ENCODE results near the gene LAT. TPM values are rescaled to one million over a fixed set of nuclear protein-coding genes. Genes with fewer than 3 reads are reported as not detected.
"Not testable (repeated sequence)": the region's sequence is repeated elsewhere in the genome, so short reads cannot be mapped to it uniquely, and the experiment has no call there.

Gene LAT
- total and polyA plus RNA-seq, 4 experiments from 2014 or later = 310 to 455 (median 346) TPM

DNA sequence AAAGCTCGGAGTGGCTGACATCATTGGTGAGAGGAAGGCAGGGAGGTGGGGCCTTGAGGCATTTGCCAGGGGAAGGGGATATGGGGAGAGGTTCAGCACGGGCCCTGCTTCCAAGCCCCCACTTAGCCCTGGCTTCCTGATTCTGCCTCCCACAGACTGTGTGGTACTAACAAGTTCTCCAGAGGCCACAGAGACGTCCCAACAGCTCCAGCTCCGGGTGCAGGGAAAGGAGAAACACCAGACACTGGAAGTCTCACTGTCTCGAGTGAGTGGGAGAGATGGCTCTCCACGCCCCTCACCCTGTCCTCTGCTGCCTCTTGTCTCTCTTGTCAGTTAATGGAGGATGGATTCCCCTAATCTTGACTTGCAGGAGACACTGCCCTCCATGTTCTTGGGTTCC lies 26.0 kb upstream of the LAT start:
- Mint-ChIP-seq H3K27me3 (no peaks in the 10 kb centered on the region), H3K27ac (peak overlapping the region in 1 of 7 donors; percentile 41), H3K9me3 (no peaks in the 10 kb centered on the region), H3K4me3 (no peak overlapping the region), H3K36me3 (peaks cover 28 to 69% of the 10 kb centered on the region in 2 donors), H3K4me1 (peaks cover 2 to 8% (median 5%) of the 10 kb centered on the region in 4 donors)
- POLR2A ChIA-PET (ENCODE audit: partially characterized antibody) = interaction anchor here (0.6 kb wide), 1 partner anchor 15 kb away, joined by 4 read pairs; no protein-coding TSS in a partner anchor
- peaks cover 76% of the 10 kb centered on the region for H3K36me3 ChIP-seq (ENCODE audit: insufficient read depth, low read length)
- intact Hi-C loops (cut with micrococcal nuclease) = no loop called here
- H3K27me3 ChIP-seq (ENCODE audit: insufficient read depth, low read length) = no peaks in the 10 kb centered on the region
- CTCF ChIA-PET (ENCODE audit: partially characterized antibody) = interaction anchor here (1.2 to 1.4 kb wide), 3 partner anchors 14 to 19 kb away, joined by 3 to 4 read pairs (median 3); no protein-coding TSS in a partner anchor
- no peak overlapping the region for H3K4me3 ChIP-seq (ENCODE audit: low read length in 2 of 2)
- H3K27ac ChIP-seq (ENCODE audit: low read depth, low read length) = no peak overlapping the region
- peaks cover 2% of the 10 kb centered on the region for H3K4me1 ChIP-seq (ENCODE audit: insufficient read depth, low read length)
- DNase-seq = no peak
- no peaks in the 10 kb centered on the region for H3K9me3 ChIP-seq (ENCODE audit: control insufficient read depth in 1 of 2, low read length in 2 of 2)

DNA sequence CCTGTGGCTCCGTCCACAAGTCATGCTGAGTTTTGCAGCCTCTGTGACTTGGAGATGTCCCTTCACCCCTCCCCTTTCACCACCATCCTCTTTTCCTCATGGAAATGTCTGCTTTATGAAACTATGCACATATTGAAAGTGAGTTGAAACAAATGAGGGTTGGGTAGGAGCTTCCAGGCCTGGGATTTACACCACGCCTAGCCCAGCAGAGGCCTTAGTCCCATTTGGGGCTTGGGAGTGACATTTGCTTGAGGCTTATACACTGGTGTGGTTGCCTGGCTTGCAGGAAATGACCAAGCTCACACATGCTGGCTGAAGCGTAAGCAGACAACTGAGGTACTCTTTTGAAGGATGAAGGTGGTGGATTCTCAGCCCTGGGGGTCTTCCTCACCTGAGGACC lies 20.8 kb upstream of the LAT start:
- no peak overlapping the region for H3K27ac ChIP-seq (ENCODE audit: low read depth, low read length)
- H3K27me3 ChIP-seq (ENCODE audit: insufficient read depth, low read length) = no peaks in the 10 kb centered on the region
- POLR2A ChIA-PET (ENCODE audit: partially characterized antibody) = no interaction called here
- DNase-seq = no peak
- Mint-ChIP-seq H3K27me3 (no peaks in the 10 kb centered on the region), H3K9me3 (no peaks in the 10 kb centered on the region), H3K4me1 (peaks cover 0 to 5% (median under 1%) of the 10 kb centered on the region in 4 donors), H3K36me3 (peaks cover 27 to 62% of the 10 kb centered on the region in 2 donors), H3K27ac (no peak overlapping the region), H3K4me3 (no peak overlapping the region)
- no peaks in the 10 kb centered on the region for H3K9me3 ChIP-seq (ENCODE audit: control insufficient read depth in 1 of 2, low read length in 2 of 2)
- CTCF ChIA-PET (ENCODE audit: partially characterized antibody) = interaction anchor here (1.0 to 1.2 kb wide), 2 partner anchors 10 to 14 kb away, joined by 4 to 5 read pairs; partner anchors contain the start of gene SPNS1
- H3K4me3 ChIP-seq (ENCODE audit: low read length in 2 of 2) = no peak overlapping the region
- intact Hi-C loops (cut with micrococcal nuclease) = no loop called here
- no peaks in the 10 kb centered on the region for H3K4me1 ChIP-seq (ENCODE audit: insufficient read depth, low read length)
- H3K36me3 ChIP-seq (ENCODE audit: insufficient read depth, low read length) = peaks cover 46% of the 10 kb centered on the region

DNA sequence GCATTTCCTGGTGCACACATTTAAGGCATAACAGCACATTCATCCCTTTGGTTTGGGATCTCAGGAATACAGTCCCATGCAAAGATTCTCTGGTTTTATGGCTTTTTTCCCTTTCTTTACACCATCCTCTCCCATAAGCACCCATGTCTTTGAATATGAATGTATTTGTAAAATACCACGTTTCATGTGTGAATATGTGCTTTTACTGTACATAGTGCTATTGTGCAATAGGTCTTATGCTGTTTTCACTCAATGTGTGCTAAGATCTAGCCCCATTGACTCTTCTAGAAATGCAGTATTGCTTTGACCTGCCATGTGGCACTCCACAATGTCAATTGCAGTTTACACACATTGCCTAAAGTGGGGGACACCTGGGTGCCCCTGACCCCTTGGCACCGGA lies 20.4 kb upstream of the LAT start:
- intact Hi-C loops (cut with micrococcal nuclease) = no loop called here
- H3K27ac ChIP-seq (ENCODE audit: low read depth, low read length) = no peak overlapping the region
- no peaks in the 10 kb centered on the region for H3K9me3 ChIP-seq (ENCODE audit: control insufficient read depth in 1 of 2, low read length in 2 of 2)
- no peaks in the 10 kb centered on the region for H3K4me1 ChIP-seq (ENCODE audit: insufficient read depth, low read length)
- Mint-ChIP-seq H3K27me3 (no peaks in the 10 kb centered on the region), H3K36me3 (peaks cover 24 to 58% of the 10 kb centered on the region in 2 donors), H3K4me3 (no peak overlapping the region), H3K9me3 (no peaks in the 10 kb centered on the region), H3K27ac (no peak overlapping the region), H3K4me1 (peaks cover 0 to 5% (median under 1%) of the 10 kb centered on the region in 4 donors)
- POLR2A ChIA-PET (ENCODE audit: partially characterized antibody) = no interaction called here
- H3K27me3 ChIP-seq (ENCODE audit: insufficient read depth, low read length) = no peaks in the 10 kb centered on the region
- H3K4me3 ChIP-seq (ENCODE audit: low read length in 2 of 2) = no peak overlapping the region
- DNase-seq = no peak
- CTCF ChIA-PET (ENCODE audit: partially characterized antibody) = interaction anchor here (1.2 kb wide), 1 partner anchor 13 kb away, joined by 5 read pairs; no protein-coding TSS in a partner anchor
- H3K36me3 ChIP-seq (ENCODE audit: insufficient read depth, low read length) = peaks cover 41% of the 10 kb centered on the region

DNA sequence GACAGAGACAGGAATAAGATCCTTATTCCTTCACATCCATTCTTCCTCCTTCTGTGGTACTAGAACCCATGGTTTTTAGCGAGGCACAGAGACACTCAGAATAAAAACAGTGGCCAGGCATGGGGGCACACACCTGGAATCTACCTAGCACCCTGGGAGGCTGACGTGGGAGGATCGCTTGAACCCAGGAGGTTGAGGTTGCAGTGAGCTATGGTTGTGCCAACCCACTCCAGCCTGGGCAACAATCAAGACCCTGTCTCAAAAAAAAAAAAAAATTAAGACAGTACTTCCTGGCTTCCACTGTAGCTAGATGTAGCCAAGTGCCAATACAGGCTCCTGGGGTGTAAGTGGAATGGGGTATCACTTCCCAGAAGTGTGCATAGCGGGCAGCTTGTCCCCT lies 17.7 kb upstream of the LAT start:
- H3K36me3 ChIP-seq (ENCODE audit: insufficient read depth, low read length) = peaks cover 30% of the 10 kb centered on the region
- POLR2A ChIA-PET (ENCODE audit: partially characterized antibody) = interaction anchor here (1.4 kb wide), 1 partner anchor 10 kb away, joined by 5 read pairs; no protein-coding TSS in a partner anchor
- H3K27me3 ChIP-seq (ENCODE audit: insufficient read depth, low read length) = no peaks in the 10 kb centered on the region
- Mint-ChIP-seq H3K27me3 (no peaks in the 10 kb centered on the region), H3K4me3 (no peak overlapping the region), H3K27ac (peak overlapping the region in 2 of 7 donors; percentile 42 to 61), H3K36me3 (peaks cover 13 to 38% of the 10 kb centered on the region in 2 donors), H3K4me1 (no peaks in the 10 kb centered on the region), H3K9me3 (no peaks in the 10 kb centered on the region)
- no peak overlapping the region for H3K4me3 ChIP-seq (ENCODE audit: low read length in 2 of 2)
- DNase-seq = no peak
- H3K9me3 ChIP-seq (ENCODE audit: control insufficient read depth in 1 of 2, low read length in 2 of 2) = no peaks in the 10 kb centered on the region
- intact Hi-C loops (cut with micrococcal nuclease) = no loop called here
- H3K4me1 ChIP-seq (ENCODE audit: insufficient read depth, low read length) = no peaks in the 10 kb centered on the region
- no peak overlapping the region for H3K27ac ChIP-seq (ENCODE audit: low read depth, low read length)
- CTCF ChIA-PET (ENCODE audit: partially characterized antibody) = interaction anchor here (1.1 to 4.2 kb wide), 2 partner anchors 11 to 93 kb away, joined by 5 to 29 read pairs; no protein-coding TSS in a partner anchor

DNA sequence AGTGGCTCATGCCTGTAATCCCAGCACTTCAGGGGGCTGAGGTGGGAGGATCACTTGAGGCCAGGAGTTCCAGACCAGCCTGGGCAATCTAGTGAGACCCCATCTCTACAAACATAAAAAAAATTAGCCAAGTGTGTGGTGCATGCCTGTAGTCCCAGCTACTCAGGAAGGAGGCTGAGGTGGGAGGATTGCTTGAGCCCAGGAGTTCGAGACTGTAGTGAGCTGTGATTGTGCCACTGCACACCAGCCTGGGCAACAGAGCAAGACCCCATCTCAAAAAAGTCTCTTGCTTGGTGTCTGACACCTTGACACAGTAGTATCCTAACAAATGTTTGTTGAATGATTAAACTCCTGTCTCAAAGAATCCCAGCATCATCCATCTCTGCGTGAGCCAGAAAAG lies 15.2 kb upstream of the LAT start:
- H3K27ac Mint-ChIP-seq = peak overlapping the region in 4 of 7 donors; percentile 1 to 62 (median 26)
- CTCF ChIA-PET (ENCODE audit: partially characterized antibody); POLR2A ChIA-PET (ENCODE audit: partially characterized antibody): not testable (repeated sequence)

DNA sequence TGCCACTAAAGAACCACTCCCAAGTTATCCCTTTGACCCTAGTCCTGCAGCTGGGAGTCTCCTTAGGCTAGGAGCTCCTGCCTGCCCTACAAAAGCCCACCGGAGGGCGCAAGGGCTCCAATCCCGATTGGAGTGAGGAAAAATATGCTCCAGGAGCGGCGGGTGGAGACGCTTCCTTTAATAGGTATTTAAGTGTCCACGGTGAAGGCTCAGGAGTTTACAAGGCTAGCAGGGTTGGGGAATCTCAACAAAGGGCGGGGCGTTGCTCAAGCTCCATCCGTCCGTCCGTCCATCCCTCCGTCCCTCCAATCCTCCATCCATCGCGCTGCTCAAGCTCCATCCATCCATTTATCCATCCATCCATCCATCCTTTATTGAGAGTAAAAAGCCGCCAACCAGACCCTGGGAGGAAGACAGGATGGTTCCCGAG lies 10.8 kb upstream of the LAT start:
- POLR2A ChIA-PET (ENCODE audit: partially characterized antibody) = interaction anchor here (0.6 to 7.3 kb wide), 20 partner anchors 12 to 797 kb away, joined by 3 to 155 read pairs (median 4); partner anchors contain the start of genes ATXN2L, LAT, NFATC2IP and RABEP2
- no peaks in the 10 kb centered on the region for H3K9me3 Mint-ChIP-seq

More for the DNA sequence above, 15.2 kb upstream of the LAT start:
- H3K4me1 ChIP-seq (ENCODE audit: insufficient read depth, low read length); H3K27me3 ChIP-seq (ENCODE audit: insufficient read depth, low read length); H3K27me3 Mint-ChIP-seq; intact Hi-C loops (cut with micrococcal nuclease); H3K4me3 ChIP-seq (ENCODE audit: low read length in 2 of 2); H3K36me3 ChIP-seq (ENCODE audit: insufficient read depth, low read length); H3K27ac ChIP-seq (ENCODE audit: low read depth, low read length); DNase-seq; H3K4me3 Mint-ChIP-seq; H3K9me3 ChIP-seq (ENCODE audit: control insufficient read depth in 1 of 2, low read length in 2 of 2); H3K9me3 Mint-ChIP-seq: not testable (repeated sequence)
- Mint-ChIP-seq H3K36me3 (peaks cover 6 to 21% of the 10 kb centered on the region in 2 donors), H3K4me1 (peaks cover 6 to 12% (median 9%) of the 10 kb centered on the region in 4 donors)

DNA sequence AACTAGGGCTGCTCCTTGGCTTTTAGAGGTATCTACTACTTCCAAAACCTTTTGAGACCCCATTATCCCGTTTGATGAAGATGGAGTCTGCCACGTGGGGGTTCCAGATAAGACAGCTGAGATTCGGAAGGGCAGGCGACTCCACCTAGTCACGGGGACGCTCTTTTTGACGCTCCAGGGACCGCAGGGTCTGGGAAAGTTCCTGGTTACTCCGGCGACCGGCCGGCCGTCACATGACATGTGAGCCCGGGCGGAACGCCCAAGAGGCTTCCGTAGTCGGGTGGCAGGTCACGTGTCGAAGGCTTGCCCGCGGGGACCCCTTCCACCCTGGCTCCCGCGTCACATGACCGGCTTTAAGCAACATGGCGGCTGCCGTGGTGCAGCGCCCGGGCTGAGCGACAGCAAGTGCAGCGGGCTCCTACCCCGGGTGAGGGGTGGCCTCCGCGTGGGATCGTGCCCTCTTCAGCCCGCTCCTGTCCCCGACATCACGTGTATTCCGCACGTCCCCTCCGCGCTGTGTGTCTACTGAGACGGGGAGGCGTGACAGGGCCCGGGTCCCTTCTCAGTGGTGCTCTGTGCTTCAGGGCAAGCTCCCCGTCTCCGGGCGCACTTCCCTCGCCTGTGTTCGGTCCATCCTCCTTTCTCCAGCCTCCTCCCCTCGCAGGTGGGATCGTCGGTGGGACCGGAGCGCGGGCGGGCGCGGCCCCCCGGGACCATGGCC lies 10.3 kb upstream of the LAT start, which contains the start of gene SPNS1:
SPNS1 (plus strand) TSS at position 342 of the 721 bp plus-strand sequence; CDS start at position 716, 374 bp downstream.
- Histone ChIP-seq H3K27me3 (ENCODE audit: insufficient read depth, low read length) (no peaks in the 10 kb centered on the region), H3K4me3 (ENCODE audit: low read length in 2 of 2) (peak within 1 kb of the TSS; percentile 65 to 91), H3K4me1 (ENCODE audit: insufficient read depth, low read length) (peaks cover 32% of the 10 kb centered on the region), H3K9me3 (ENCODE audit: control insufficient read depth in 1 of 2, low read length in 2 of 2) (no peaks in the 10 kb centered on the region), H3K27ac (ENCODE audit: low read depth, low read length) (peak within 1 kb of the TSS; percentile 71), H3K36me3 (ENCODE audit: insufficient read depth, low read length) (peaks cover 7% of the 10 kb centered on the region)
- peak within 1 kb of the TSS; percentile 97 to 99 (median 98) for H3K4me3 Mint-ChIP-seq
- DNase-seq = peak; percentile 84 to 90 (median 86)
- no peaks in the 10 kb centered on the region for H3K9me3 Mint-ChIP-seq
- peaks cover 12 to 24% of the 10 kb centered on the region in 2 donors for H3K36me3 Mint-ChIP-seq
- no peaks in the 10 kb centered on the region for H3K27me3 Mint-ChIP-seq
- CTCF ChIA-PET (ENCODE audit: partially characterized antibody) = interaction anchor here (0.9 to 2.6 kb wide), 16 partner anchors 8 to 140 kb away, joined by 3 to 23 read pairs (median 4); partner anchors contain the start of gene LAT
- H3K27ac Mint-ChIP-seq = peak within 1 kb of the TSS; percentile 93 to 99 (median 97)
- POLR2A ChIA-PET (ENCODE audit: partially characterized antibody) = interaction anchor here (0.6 to 7.3 kb wide), 20 partner anchors 12 to 798 kb away, joined by 3 to 155 read pairs (median 4); partner anchors contain the start of genes ATXN2L, LAT, NFATC2IP and RABEP2
- intact Hi-C loops (cut with micrococcal nuclease) = loop anchor here (1.0 to 2.0 kb wide), 5 partner anchors 11 to 150 kb away; partner anchors contain the start of genes LAT, NFATC2IP and RABEP2
- H3K4me1 Mint-ChIP-seq = peaks cover 29 to 45% (median 36%) of the 10 kb centered on the region in 4 donors

More for the DNA sequence above, 10.8 kb upstream of the LAT start:
- peak overlapping the region; percentile 71 for H3K27ac ChIP-seq (ENCODE audit: low read depth, low read length)
- Mint-ChIP-seq H3K36me3 (peaks cover 12 to 24% of the 10 kb centered on the region in 2 donors), H3K4me1 (peaks cover 29 to 45% (median 36%) of the 10 kb centered on the region in 4 donors), H3K4me3 (peak overlapping the region; percentile 97 to 99 (median 98)), H3K27me3 (no peaks in the 10 kb centered on the region), H3K27ac (peak overlapping the region; percentile 93 to 99 (median 97))
- H3K4me1 ChIP-seq (ENCODE audit: insufficient read depth, low read length) = peaks cover 32% of the 10 kb centered on the region
- CTCF ChIA-PET (ENCODE audit: partially characterized antibody) = interaction anchor here (0.8 to 2.6 kb wide), 19 partner anchors 9 to 141 kb away, joined by 3 to 23 read pairs (median 4); partner anchors contain the start of gene LAT
- intact Hi-C loops (cut with micrococcal nuclease) = loop anchor here (1.0 to 2.0 kb wide), 5 partner anchors 11 to 150 kb away; partner anchors contain the start of genes LAT, NFATC2IP and RABEP2
- no peak for DNase-seq
- peak overlapping the region; percentile 65 to 91 for H3K4me3 ChIP-seq (ENCODE audit: low read length in 2 of 2)
- H3K36me3 ChIP-seq (ENCODE audit: insufficient read depth, low read length) = peaks cover 2% of the 10 kb centered on the region
- no peaks in the 10 kb centered on the region for H3K27me3 ChIP-seq (ENCODE audit: insufficient read depth, low read length)
- H3K9me3 ChIP-seq (ENCODE audit: control insufficient read depth in 1 of 2, low read length in 2 of 2) = no peaks in the 10 kb centered on the region

Measured in CD4-positive, alpha-beta memory T cell (primary cell).